Measurements from ENCODE around the gene PGAP6. TPM values are rescaled to one million over a fixed set of nuclear protein-coding genes. Genes with fewer than 3 reads are reported as not detected.
"Not testable (repeated sequence)": the region's sequence is repeated elsewhere in the genome, so short reads cannot be mapped to it uniquely, and the experiment has no call there.

Gene PGAP6
- 10 to 100 TPM; 21.6 to 64.8 (median 56.5) TPM for polyA plus RNA-seq (ENCODE audit: insufficient read length in 4 of 4)

GRCh38 chr16:381789-382717 lies at the start of gene PGAP6:
Gene PGAP6, minus strand, starts transcription at chr16:381978. Its CDS starts 157 bp downstream, at chr16:381821.
- DNase-seq (ENCODE audit: low read depth in 4 of 4, low spot score in 3 of 4): no peak

- no peak for DNase-seq (ENCODE audit: low read depth in 4 of 4, low spot score in 3 of 4)
Observed at GRCh38 chr16:430904-431303, 49.1 kb upstream of the PGAP6 start.

GRCh38 chr16:427250-427649 lies 45.5 kb upstream of the PGAP6 start:
- no peak for DNase-seq (ENCODE audit: low read depth in 4 of 4, low spot score in 3 of 4)

GRCh38 chr16:426906-427249 lies 45.1 kb upstream of the PGAP6 start:
- no peak for DNase-seq (ENCODE audit: low read depth in 4 of 4, low spot score in 3 of 4)

GRCh38 chr16:426115-426905 lies 44.5 kb upstream of the PGAP6 start:
- DNase-seq (ENCODE audit: low read depth in 4 of 4, low spot score in 3 of 4): no peak

GRCh38 chr16:425740-426114 lies 43.9 kb upstream of the PGAP6 start:
- no peak for DNase-seq (ENCODE audit: low read depth in 4 of 4, low spot score in 3 of 4)

- peak; percentile 48 to 70 (median 60) for DNase-seq (ENCODE audit: low read depth in 4 of 4, low spot score in 3 of 4)
Observed at GRCh38 chr16:425082-425718, 43.4 kb upstream of the PGAP6 start, which contains the start of gene RAB11FIP3. Gene RAB11FIP3, plus strand, starts transcription at chr16:425649. Its CDS starts 358 bp downstream, at chr16:426007.

GRCh38 chr16:424623-425081 lies 42.9 kb upstream of the PGAP6 start:
- DNase-seq (ENCODE audit: low read depth in 4 of 4, low spot score in 3 of 4): no peak

GRCh38 chr16:424033-424622 lies 42.4 kb upstream of the PGAP6 start:
- no peak for DNase-seq (ENCODE audit: low read depth in 4 of 4, low spot score in 3 of 4)

- DNase-seq (ENCODE audit: low read depth in 4 of 4, low spot score in 3 of 4): not testable (repeated sequence)
Observed at GRCh38 chr16:422179-422578, 40.4 kb upstream of the PGAP6 start.

GRCh38 chr16:415170-415498 lies 33.4 kb upstream of the PGAP6 start:
- not testable (repeated sequence) for DNase-seq (ENCODE audit: low read depth in 4 of 4, low spot score in 3 of 4)

- no peak for DNase-seq (ENCODE audit: low read depth in 4 of 4, low spot score in 3 of 4)
Observed at GRCh38 chr16:414395-415169, 32.8 kb upstream of the PGAP6 start.

GRCh38 chr16:411576-412265 lies 29.9 kb upstream of the PGAP6 start:
- DNase-seq (ENCODE audit: low read depth in 4 of 4, low spot score in 3 of 4): no peak

GRCh38 chr16:410516-411178 lies 28.9 kb upstream of the PGAP6 start:
- no peak for DNase-seq (ENCODE audit: low read depth in 4 of 4, low spot score in 3 of 4)

GRCh38 chr16:407253-407652 lies 25.5 kb upstream of the PGAP6 start:
- DNase-seq (ENCODE audit: low read depth in 4 of 4, low spot score in 3 of 4): no peak

GRCh38 chr16:405548-406506 lies 24.0 kb upstream of the PGAP6 start:
- DNase-seq (ENCODE audit: low read depth in 4 of 4, low spot score in 3 of 4): no peak

- DNase-seq (ENCODE audit: low read depth in 4 of 4, low spot score in 3 of 4): no peak
Observed at GRCh38 chr16:404971-405486, 23.3 kb upstream of the PGAP6 start.
